Body of pancreas (tissue), 4 donors: ENCODE measurements around the gene IFIT2. TPM values are rescaled to one million over a fixed set of nuclear protein-coding genes. Genes with fewer than 3 reads are reported as not detected.
A peak's percentile ranks its signal among the peaks of the same experiment; 100 is the strongest.

Source experiments
- ATAC-seq: fragments of 150-250 bp; one replicate; pipeline ENCODE4 v1.9.1; 2016
- DNase-seq, 4 donors: peaks; one replicate each; pipeline ENCODE4 v3.0.0-alpha.2; 2019
- H3K27ac ChIP-seq, 4 donors: fragments of 200-600 bp; sonication (generic); 1 replicate in 3 of 4; 2 replicates in 1 of 4; pipeline versions ENCODE4 v1.5.1 to v1.6.1; 2016 to 2019; ENCODE audit warnings: mild to moderate bottlenecking in 1 of 4, mixed read lengths in 1 of 4, moderate library complexity in 1 of 4
- H3K27me3 ChIP-seq, 2 donors: fragments of 200-600 bp; sonication (generic); one replicate each; pipeline ENCODE4 v1.6.0; 2016; ENCODE audit warnings: mild to moderate bottlenecking in 1 of 2
- H3K36me3 ChIP-seq, 2 donors: fragments of 200-600 bp; sonication (generic); replicated peaks in 1 of 2; 2 replicates each; pipeline ENCODE4 v1.5.1; 2016; ENCODE audit warnings: low read depth in 2 of 2; ENCODE audit not compliant: insufficient read depth in 1 of 2
- H3K4me1 ChIP-seq: fragments of 200-600 bp; sonication (generic); one replicate; pipeline ENCODE4 v1.6.0; 2016
- H3K4me3 ChIP-seq, 2 donors: fragments of 200-600 bp; sonication (generic); 1 replicate in 1 of 2; 2 replicates in 1 of 2; pipeline ENCODE4 v1.5.1; 2016 to 2019
- H3K9me3 ChIP-seq, 3 donors: fragments of 200-600 bp; sonication (generic); 1 replicate in 2 of 3; 2 replicates in 1 of 3; pipeline ENCODE4 v1.5.1; 2016
- POLR2A ChIP-seq, 3 donors: fragments of 450-650 bp; IDR thresholded peaks; one replicate each; pipeline ENCODE4 v1.6.1; 2016; ENCODE audit warnings: antibody characterized with exemption in 3 of 3, mild to moderate bottlenecking in 2 of 3
- WGBS, 2 donors: methylation state at CpG; one replicate each; pipeline ENCODE4 v1.1.5; 2017; 5-methylcytosine and 5-hydroxymethylcytosine counted together
- intact Hi-C: fragments of 100-400 bp; cut with DNase I; formaldehyde crosslinking; loops from one replicate; pipeline ENCODE4 v1.15.1; 2023
- total RNA-seq, 2 donors: library from RNA; depleted of rRNA; stranded (reverse); fragments of >200 nt; gene quantifications; one replicate each; pipeline ENCODE4 v1.1.0, GENCODE V29; 2016
- TF ChIP-seq, protein P1 (sequence below), 7 experiments: fragments of 450-650 bp in 4 of 7; fragments of 200-600 bp in 3 of 7; sonication (generic) in 3 of 7; IDR thresholded peaks; one replicate each; pipeline ENCODE4 v1.5.1; 2016 to 2019; ENCODE audit warnings: antibody characterized with exemption in 7 of 7

IFIT2 gene
- total RNA-seq, 2 donors from 2014 or later: 1.6 TPM; not detected in 1

DNA sequence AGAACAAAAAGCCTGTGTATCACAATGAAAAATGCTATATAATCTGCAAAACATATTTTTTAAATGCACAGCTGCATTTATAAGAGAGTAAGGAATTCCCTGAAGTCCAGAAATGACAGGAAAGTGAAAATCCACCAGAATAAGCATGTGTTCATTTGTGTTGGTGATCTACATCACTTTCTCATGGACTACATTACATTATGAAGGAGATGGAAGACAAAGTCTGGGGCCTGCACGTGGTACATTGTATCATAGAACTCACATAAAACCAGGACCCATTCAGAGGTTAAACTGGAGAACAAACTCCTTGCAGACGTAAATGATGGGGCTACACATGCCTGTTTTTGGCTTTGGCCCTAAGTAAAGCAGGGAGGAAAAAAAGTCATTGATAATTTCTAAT is 42.3 kb downstream of the IFIT2 start:
- TF ChIP-seq, protein P1, sequence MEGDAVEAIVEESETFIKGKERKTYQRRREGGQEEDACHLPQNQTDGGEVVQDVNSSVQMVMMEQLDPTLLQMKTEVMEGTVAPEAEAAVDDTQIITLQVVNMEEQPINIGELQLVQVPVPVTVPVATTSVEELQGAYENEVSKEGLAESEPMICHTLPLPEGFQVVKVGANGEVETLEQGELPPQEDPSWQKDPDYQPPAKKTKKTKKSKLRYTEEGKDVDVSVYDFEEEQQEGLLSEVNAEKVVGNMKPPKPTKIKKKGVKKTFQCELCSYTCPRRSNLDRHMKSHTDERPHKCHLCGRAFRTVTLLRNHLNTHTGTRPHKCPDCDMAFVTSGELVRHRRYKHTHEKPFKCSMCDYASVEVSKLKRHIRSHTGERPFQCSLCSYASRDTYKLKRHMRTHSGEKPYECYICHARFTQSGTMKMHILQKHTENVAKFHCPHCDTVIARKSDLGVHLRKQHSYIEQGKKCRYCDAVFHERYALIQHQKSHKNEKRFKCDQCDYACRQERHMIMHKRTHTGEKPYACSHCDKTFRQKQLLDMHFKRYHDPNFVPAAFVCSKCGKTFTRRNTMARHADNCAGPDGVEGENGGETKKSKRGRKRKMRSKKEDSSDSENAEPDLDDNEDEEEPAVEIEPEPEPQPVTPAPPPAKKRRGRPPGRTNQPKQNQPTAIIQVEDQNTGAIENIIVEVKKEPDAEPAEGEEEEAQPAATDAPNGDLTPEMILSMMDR (IDR thresholded peaks at IDR 0.05): no peak
- no peak for TF ChIP-seq POLR2A (IDR thresholded peaks at IDR 0.05)
- no peak overlapping the region for H3K4me3 ChIP-seq
- H3K9me3 ChIP-seq: no peaks in the 10 kb centered on the region
- DNase-seq: no peak
- no peak for ATAC-seq
- H3K36me3 ChIP-seq: no peaks in the 10 kb centered on the region
- intact Hi-C loops: no loop called here
- H3K27me3 ChIP-seq: no peaks in the 10 kb centered on the region
- WGBS, 2 donors: 60 to 65% methylated on average over 2 of the region's 2 CpGs
- no peaks in the 10 kb centered on the region for H3K4me1 ChIP-seq
- H3K27ac ChIP-seq: no peak overlapping the region

DNA sequence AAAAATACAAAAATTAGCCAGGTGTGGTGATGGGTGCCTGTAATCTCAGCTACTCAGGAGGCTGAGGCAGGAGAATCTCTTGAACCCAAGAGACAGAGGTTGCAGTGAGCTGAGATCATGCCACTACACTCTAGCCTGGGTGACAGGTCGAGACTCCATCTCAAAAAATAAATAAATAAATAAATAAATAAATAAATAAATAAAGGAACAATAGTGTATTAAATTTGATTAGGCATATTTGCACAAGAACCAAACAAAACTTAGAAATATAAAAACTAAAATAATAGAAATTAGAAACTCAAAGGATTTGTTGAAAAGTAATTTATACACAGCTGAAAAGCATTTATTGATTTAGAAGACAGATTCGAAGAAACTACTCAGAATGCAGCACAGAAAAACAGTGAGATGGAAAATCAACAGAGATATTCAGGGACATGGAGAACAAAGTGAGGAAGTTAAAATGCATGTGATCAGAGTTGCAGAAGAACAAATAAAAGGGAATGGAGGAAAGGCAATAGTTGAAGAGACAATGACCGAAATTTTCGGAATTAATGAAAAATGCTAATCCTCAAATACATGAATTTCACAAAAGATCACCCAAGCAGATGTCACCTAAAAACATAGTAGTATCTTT is 43.6 kb downstream of the IFIT2 start:
- TF ChIP-seq, protein P1 (IDR thresholded peaks at IDR 0.05): no peak
- TF ChIP-seq POLR2A (IDR thresholded peaks at IDR 0.05): no peak
- H3K27me3 ChIP-seq: no peaks in the 10 kb centered on the region
- H3K4me3 ChIP-seq: no peak overlapping the region
- no peaks in the 10 kb centered on the region for H3K4me1 ChIP-seq
- no peaks in the 10 kb centered on the region for H3K9me3 ChIP-seq
- H3K36me3 ChIP-seq: no peaks in the 10 kb centered on the region
- H3K27ac ChIP-seq: no peak overlapping the region
- DNase-seq (no peak), ATAC-seq (no peak)
- intact Hi-C loops: no loop called here
- WGBS, 2 donors: 84 to 88% methylated on average over 4 of the region's 4 CpGs

GRCh38 chr10:89346405-89347254 is 44.8 kb downstream of the IFIT2 start:
- H3K27me3 ChIP-seq: no peaks in the 10 kb centered on the region
- peak overlapping the region in 2 of 4 donors; percentile 25 to 41 for H3K27ac ChIP-seq
- H3K36me3 ChIP-seq: no peaks in the 10 kb centered on the region
- TF ChIP-seq POLR2A (IDR thresholded peaks at IDR 0.05): no peak
- TF ChIP-seq, protein P1 (IDR thresholded peaks at IDR 0.05): no peak
- no peak overlapping the region for H3K4me3 ChIP-seq
- H3K4me1 ChIP-seq: peaks cover 10% of the 10 kb centered on the region
- WGBS, 2 donors: 72 to 79% methylated on average over 4 of the region's 4 CpGs
- no peaks in the 10 kb centered on the region for H3K9me3 ChIP-seq
- intact Hi-C loops: no loop called here
- peak in 1 of 4 donors; percentile 32 for DNase-seq
- peak; percentile 23 for ATAC-seq

- Histone ChIP-seq H3K9me3 (no peaks in the 10 kb centered on the region), H3K4me3 (no peak overlapping the region), H3K36me3 (no peaks in the 10 kb centered on the region), H3K27ac (peak overlapping the region in 1 of 4 donors; percentile 16), H3K4me1 (peaks cover 21% of the 10 kb centered on the region), H3K27me3 (no peaks in the 10 kb centered on the region)
- 79 to 82% methylated on average over 7 of the region's 7 CpGs for WGBS, 2 donors
- ATAC-seq (no peak), DNase-seq (no peak)
- no peak for TF ChIP-seq POLR2A (IDR thresholded peaks at IDR 0.05)
- TF ChIP-seq, protein P1 (IDR thresholded peaks at IDR 0.05): no peak
- intact Hi-C loops: no loop called here
Observed at GRCh38 chr10:89347701-89348457, 46.0 kb downstream of the IFIT2 start.
